HEK293 (cell line): ENCODE measurements around the gene YWHAG.

Source experiments
- CTCF ChIP-seq: fragments of 450-650 bp; formaldehyde crosslinking; IDR thresholded peaks from 2 replicates; pipeline ENCODE4 v1.5.1; 2016; ENCODE audit warnings: missing biosample characterization, missing genetic modification characterization
- HOXA7 ChIP-seq: sonication (generic); formaldehyde crosslinking; IDR thresholded peaks from 2 replicates; pipeline ENCODE4 v1.8.1; 2022; ENCODE audit warnings: missing genetic modification reagents, borderline replicate concordance
- KLF16 ChIP-seq: fragments of 450-650 bp; formaldehyde crosslinking; IDR thresholded peaks from 2 replicates; pipeline ENCODE4 v1.5.1; 2017; ENCODE audit warnings: missing biosample characterization, missing genetic modification characterization
- MEIS1 ChIP-seq: sonication (generic); formaldehyde crosslinking; IDR thresholded peaks from 2 replicates; pipeline ENCODE4 v1.8.1; 2022; ENCODE audit warnings: missing genetic modification reagents, mild to moderate bottlenecking, borderline replicate concordance
- SALL2 ChIP-seq: fragments of 450-650 bp; formaldehyde crosslinking; IDR thresholded peaks from 2 replicates; pipeline ENCODE4 v1.5.0; 2017; ENCODE audit warnings: missing biosample characterization, mild to moderate bottlenecking, missing genetic modification characterization, borderline replicate concordance
- TCF7L2 ChIP-seq: IDR thresholded peaks from 2 replicates; pipeline ENCODE4 v1.6.1; 2011; ENCODE audit warnings: low read depth, mild to moderate bottlenecking, inconsistent platforms, low read length, moderate library complexity, borderline replicate concordance
- YY1 ChIP-seq: fragments of 450-650 bp; formaldehyde crosslinking; IDR thresholded peaks from 2 replicates; pipeline ENCODE4 v1.5.1; 2018; ENCODE audit warnings: missing biosample characterization, missing genetic modification characterization
- ZFP37 ChIP-seq: fragments of 450-650 bp; formaldehyde crosslinking; IDR thresholded peaks from 2 replicates; pipeline ENCODE4 v1.5.1; 2016; ENCODE audit warnings: missing biosample characterization, missing genetic modification characterization
- ZNF580 ChIP-seq: fragments of 450-650 bp; formaldehyde crosslinking; IDR thresholded peaks from 2 replicates; pipeline ENCODE4 v1.5.1; 2016; ENCODE audit warnings: missing biosample characterization, missing genetic modification characterization
- ZNF707 ChIP-seq: fragments of 450-650 bp; formaldehyde crosslinking; IDR thresholded peaks from 2 replicates; pipeline ENCODE4 v1.5.1; 2016; ENCODE audit warnings: missing biosample characterization, missing genetic modification characterization

- TF ChIP-seq ZNF580 (tag by site-specific recombination) (no peak), CTCF (tag by site-specific recombination) (no peak), YY1 (tag by site-specific recombination) (no peak), ZFP37 (tag by site-specific recombination) (no peak), KLF16 (tag by site-specific recombination) (no peak), TCF7L2 (no peak), SALL2 (tag by site-specific recombination) (no peak), ZNF707 (tag by site-specific recombination) (no peak), MEIS1 (CRISPR knock-in tag) (no peak), HOXA7 (no peak)
Measured at GRCh38 chr7:76405738-76406137, 46.9 kb upstream of the YWHAG start.
